ENCODE measurements around the gene PRICKLE1. TPM values are rescaled to one million over a fixed set of nuclear protein-coding genes. Genes with fewer than 3 reads are reported as not detected.

PRICKLE1 gene
- total RNA-seq, 2 experiments from 2014 or later, result not detected

DNA sequence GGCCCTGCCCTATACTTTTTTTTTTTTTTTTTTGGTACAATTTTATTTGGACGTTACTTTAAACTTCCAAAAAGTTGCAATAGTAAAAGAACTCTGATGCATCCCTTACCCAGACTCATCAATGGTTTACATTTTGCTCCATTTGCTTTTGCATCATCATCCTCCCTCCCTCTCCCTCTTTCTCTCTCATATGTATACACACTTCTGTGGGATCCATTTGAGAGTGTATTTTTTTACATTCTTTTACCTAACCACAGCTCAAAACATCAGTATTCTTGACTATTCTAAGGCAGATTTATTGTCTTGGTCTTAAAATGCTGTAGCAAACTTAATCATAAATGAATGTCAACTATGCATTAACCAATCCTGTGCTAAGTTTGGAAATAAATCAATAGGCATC lies 111.6 kb downstream of the PRICKLE1 start:
- ChIA-PET CTCF (no interaction called here), POLR2A (no interaction called here)
- DNase-seq, result no peak
- ATAC-seq, result no peak
- H3K27me3 Mint-ChIP-seq, result peaks cover 47% of the 10 kb centered on the region
- intact Hi-C loops (cut with micrococcal nuclease), result no loop called here
- H3K4me1 Mint-ChIP-seq (ENCODE audit: low read depth), result no peaks in the 10 kb centered on the region
- no peaks in the 10 kb centered on the region for H3K9me3 Mint-ChIP-seq
- H3K4me3 Mint-ChIP-seq, result no peak overlapping the region
- no peaks in the 10 kb centered on the region for H3K36me3 Mint-ChIP-seq (ENCODE audit: low read depth)
- TF ChIP-seq, protein P1, sequence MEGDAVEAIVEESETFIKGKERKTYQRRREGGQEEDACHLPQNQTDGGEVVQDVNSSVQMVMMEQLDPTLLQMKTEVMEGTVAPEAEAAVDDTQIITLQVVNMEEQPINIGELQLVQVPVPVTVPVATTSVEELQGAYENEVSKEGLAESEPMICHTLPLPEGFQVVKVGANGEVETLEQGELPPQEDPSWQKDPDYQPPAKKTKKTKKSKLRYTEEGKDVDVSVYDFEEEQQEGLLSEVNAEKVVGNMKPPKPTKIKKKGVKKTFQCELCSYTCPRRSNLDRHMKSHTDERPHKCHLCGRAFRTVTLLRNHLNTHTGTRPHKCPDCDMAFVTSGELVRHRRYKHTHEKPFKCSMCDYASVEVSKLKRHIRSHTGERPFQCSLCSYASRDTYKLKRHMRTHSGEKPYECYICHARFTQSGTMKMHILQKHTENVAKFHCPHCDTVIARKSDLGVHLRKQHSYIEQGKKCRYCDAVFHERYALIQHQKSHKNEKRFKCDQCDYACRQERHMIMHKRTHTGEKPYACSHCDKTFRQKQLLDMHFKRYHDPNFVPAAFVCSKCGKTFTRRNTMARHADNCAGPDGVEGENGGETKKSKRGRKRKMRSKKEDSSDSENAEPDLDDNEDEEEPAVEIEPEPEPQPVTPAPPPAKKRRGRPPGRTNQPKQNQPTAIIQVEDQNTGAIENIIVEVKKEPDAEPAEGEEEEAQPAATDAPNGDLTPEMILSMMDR (IDR thresholded peaks at IDR 0.05), result no peak
- no peak overlapping the region for H3K27ac Mint-ChIP-seq

DNA sequence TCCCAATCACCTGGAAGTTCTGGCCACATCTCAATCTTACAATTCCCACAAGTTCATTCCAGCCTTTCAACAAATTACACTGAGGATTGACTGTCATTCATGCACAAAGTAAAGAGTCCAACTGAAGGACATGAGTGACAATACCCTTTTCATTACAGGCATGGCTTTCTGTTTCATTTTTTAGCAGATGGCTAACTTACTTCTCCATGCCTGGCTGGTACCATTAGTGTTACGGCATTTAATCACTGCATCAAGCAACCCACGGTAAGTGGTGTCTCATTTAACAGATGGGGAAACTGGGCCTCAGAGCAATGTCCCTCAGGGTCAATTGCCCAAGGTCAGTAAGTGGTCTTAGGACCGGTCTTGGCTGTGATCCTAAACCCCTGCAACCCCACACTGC lies 114.4 kb downstream of the PRICKLE1 start:
- CTCF ChIA-PET, result no interaction called here
- TF ChIP-seq, protein P1 (IDR thresholded peaks at IDR 0.05), result no peak
- H3K36me3 Mint-ChIP-seq (ENCODE audit: low read depth), result no peaks in the 10 kb centered on the region

DNA sequence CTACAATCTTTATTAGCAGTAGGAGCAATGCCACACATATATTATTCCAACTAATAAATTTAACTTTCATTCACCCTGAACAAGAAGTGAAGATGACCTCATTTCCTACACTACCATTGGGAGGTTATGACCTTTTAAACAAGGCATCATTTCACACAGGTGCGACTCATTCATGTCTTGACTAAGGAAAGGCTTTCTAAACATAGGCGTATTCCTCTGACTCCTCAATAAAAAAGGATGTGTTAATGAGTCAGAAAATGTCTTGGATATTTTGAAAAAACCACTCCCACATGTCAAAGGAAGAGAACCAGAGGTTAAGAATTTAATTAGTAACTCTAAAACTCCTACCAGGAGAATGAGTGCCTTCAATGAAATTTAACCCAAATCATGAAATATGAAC lies 115.2 kb downstream of the PRICKLE1 start:
- intact Hi-C loops (cut with micrococcal nuclease), result no loop called here
- peaks cover 5% of the 10 kb centered on the region for H3K4me1 Mint-ChIP-seq (ENCODE audit: low read depth)
- TF ChIP-seq, protein P1 (IDR thresholded peaks at IDR 0.05), result no peak
- ChIA-PET POLR2A (no interaction called here), CTCF (interaction anchor here (1.5 kb wide), 1 partner anchor 8 kb away, joined by 4 read pairs; no protein-coding TSS in a partner anchor)
- DNase-seq (no peak), ATAC-seq (peak; percentile 37)
- no peak overlapping the region for H3K4me3 Mint-ChIP-seq
- H3K36me3 Mint-ChIP-seq (ENCODE audit: low read depth), result no peaks in the 10 kb centered on the region
- H3K9me3 Mint-ChIP-seq, result no peaks in the 10 kb centered on the region
- H3K27ac Mint-ChIP-seq, result no peak overlapping the region
- H3K27me3 Mint-ChIP-seq, result peaks cover 22% of the 10 kb centered on the region

More for the DNA sequence above, 114.4 kb downstream of the PRICKLE1 start:
- H3K9me3 Mint-ChIP-seq, result no peaks in the 10 kb centered on the region
- intact Hi-C loops (cut with micrococcal nuclease), result no loop called here
- POLR2A ChIA-PET, result no interaction called here
- ATAC-seq (no peak), DNase-seq (no peak)
- H3K27me3 Mint-ChIP-seq, result peaks cover 27% of the 10 kb centered on the region
- no peak overlapping the region for H3K27ac Mint-ChIP-seq
- H3K4me1 Mint-ChIP-seq (ENCODE audit: low read depth), result no peaks in the 10 kb centered on the region
- no peak overlapping the region for H3K4me3 Mint-ChIP-seq

DNA sequence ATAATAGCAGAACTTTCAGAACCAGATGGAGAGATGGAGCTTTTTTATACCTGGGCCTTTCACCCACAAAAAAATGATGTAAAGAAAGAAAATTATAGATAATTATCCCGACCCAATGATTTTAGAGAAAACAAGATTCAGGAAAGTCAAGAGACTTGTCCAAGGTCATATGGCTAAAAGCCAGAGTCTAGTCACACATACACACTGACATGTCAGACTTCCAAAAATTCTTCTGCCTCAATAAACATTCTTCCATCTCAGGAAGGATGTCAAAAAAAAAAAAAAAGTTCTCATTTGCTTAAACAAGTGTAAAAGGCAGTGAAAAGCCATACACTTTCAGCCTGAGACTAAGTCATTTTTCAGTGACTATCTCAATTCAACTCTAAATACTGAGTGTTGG lies 116.0 kb downstream of the PRICKLE1 start:
- no peak overlapping the region for H3K4me3 Mint-ChIP-seq
- DNase-seq, result no peak
- H3K4me1 Mint-ChIP-seq (ENCODE audit: low read depth), result peaks cover 12% of the 10 kb centered on the region
- H3K9me3 Mint-ChIP-seq, result no peaks in the 10 kb centered on the region
- TF ChIP-seq, protein P1 (IDR thresholded peaks at IDR 0.05), result no peak
- ChIA-PET POLR2A (no interaction called here), CTCF (interaction anchor here (1.3 to 1.5 kb wide), 2 partner anchors 9 to 10 kb away, joined by 4 to 5 read pairs; no protein-coding TSS in a partner anchor)
- no peak overlapping the region for H3K27ac Mint-ChIP-seq
- ATAC-seq, result no peak
- intact Hi-C loops (cut with micrococcal nuclease), result no loop called here
- H3K27me3 Mint-ChIP-seq, result peaks cover 22% of the 10 kb centered on the region
- H3K36me3 Mint-ChIP-seq (ENCODE audit: low read depth), result no peaks in the 10 kb centered on the region

DNA sequence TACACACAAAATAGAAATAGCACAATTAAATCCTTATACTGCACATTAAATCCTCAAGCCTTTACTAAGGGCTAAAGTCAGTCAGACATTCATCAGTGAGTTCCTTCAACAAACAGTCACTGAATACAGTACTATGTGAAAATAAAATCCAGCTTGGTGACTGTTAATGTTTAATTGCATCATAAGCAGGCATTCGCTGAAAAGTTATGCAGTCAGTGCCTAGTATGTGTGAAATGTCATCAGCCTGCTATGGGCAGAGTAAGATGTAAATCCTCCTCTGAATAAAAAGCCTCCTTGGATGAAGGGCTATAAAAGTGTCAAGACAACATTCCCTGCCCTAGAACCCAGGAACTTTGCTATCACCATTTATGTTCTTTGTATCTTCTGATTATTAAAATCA lies 116.4 kb downstream of the PRICKLE1 start:
- CTCF ChIA-PET, result interaction anchor here (1.3 to 1.5 kb wide), 2 partner anchors 9 to 10 kb away, joined by 4 to 5 read pairs; no protein-coding TSS in a partner anchor
- Mint-ChIP-seq H3K4me1 (ENCODE audit: low read depth) (peaks cover 14% of the 10 kb centered on the region), H3K9me3 (no peaks in the 10 kb centered on the region), H3K36me3 (ENCODE audit: low read depth) (no peaks in the 10 kb centered on the region), H3K27ac (no peak overlapping the region), H3K4me3 (no peak overlapping the region), H3K27me3 (peaks cover 24% of the 10 kb centered on the region)
- intact Hi-C loops (cut with micrococcal nuclease), result no loop called here
- DNase-seq, result no peak
- no peak for ATAC-seq
- TF ChIP-seq, protein P1 (IDR thresholded peaks at IDR 0.05), result no peak
- POLR2A ChIA-PET, result no interaction called here
